ENCODE results near the gene ARHGEF11.

Gene ARHGEF11

GRCh38 chr1:156998840-156999500, 46.6 kb downstream of the ARHGEF11 start:
- DNase-seq, result no peak

DNA sequence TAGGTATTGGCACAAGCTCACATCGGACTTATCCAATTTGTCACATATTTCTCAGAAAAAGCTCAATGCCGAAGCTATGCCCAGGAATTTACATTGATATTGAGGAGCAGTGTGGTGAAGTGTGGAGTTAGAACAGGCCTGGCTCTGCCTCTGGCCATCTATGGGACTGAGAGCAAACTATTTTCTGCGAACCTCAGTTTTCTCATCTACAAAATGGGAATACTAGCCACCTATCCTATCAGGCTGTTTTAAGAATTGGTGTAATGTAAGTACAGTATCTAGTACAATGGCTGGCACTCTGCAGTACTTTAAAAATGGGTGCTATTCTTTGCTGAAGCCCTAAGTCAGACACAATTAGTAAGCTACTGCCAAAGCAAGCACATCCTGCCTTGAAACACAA, 47.2 kb downstream of the ARHGEF11 start:
- no peak for DNase-seq

- DNase-seq, result no peak
Measured at GRCh38 chr1:156995412-156995811, 50.1 kb downstream of the ARHGEF11 start.

DNA sequence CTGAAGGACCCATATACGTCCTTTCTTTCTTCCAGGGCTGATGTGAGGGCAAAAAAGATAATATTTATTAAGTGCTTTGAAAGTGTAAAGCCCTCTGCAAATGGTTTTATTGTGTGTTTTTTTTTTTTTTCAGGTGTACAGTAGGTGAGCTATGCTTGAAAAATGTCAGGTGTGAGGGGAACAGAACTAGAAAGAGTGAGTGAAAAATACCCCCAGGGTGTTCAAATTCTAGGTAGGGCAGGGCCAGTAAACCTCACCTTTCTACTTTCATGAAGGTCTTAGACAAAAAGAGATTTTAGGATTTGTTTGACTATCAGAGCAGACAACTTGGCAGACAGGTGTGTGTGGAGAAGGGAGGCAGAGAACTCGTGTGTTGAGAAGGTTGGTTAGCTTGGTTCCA, 51.3 kb downstream of the ARHGEF11 start:
- DNase-seq, result no peak

DNA sequence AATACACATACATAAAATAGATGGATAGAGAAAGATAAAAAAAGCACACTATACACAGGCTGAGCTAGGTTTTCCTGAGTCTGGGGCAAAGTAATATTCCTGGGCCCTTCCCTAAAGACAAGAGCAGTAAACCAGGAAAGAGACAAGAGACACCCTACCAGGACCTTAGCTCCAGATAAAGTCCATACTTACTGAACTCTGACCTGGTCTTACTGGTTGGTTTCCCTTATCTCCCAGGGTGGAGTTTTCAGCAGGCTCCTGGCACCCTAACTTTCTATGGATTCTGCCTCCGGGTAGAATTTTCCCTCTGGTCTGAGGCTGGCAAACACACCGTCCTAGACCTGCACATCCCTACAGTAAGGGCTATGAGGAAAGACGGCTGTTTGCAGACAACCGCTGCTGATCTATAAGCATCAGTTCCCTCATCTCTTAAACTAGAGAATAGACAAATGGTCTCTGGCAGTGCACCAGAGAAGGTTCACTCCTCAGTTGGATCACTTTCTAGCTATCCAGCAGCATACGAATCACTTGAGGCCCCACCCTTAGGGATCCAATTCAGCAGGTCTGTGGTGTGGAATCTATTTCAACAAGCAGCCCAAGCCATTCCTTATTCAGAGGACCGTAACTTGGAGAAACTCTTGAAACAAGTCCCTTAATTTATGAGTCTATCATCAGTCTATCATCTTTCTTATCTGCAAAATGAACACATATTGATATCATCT, 52.0 kb downstream of the ARHGEF11 start:
- no peak for DNase-seq

- DNase-seq, result no peak
Measured at GRCh38 chr1:156992215-156992614, 53.3 kb downstream of the ARHGEF11 start.

- no peak for DNase-seq
Measured at GRCh38 chr1:156987715-156988114, 57.8 kb downstream of the ARHGEF11 start.

GRCh38 chr1:156980551-156980950, 65.0 kb downstream of the ARHGEF11 start:
- DNase-seq, result no peak

DNA sequence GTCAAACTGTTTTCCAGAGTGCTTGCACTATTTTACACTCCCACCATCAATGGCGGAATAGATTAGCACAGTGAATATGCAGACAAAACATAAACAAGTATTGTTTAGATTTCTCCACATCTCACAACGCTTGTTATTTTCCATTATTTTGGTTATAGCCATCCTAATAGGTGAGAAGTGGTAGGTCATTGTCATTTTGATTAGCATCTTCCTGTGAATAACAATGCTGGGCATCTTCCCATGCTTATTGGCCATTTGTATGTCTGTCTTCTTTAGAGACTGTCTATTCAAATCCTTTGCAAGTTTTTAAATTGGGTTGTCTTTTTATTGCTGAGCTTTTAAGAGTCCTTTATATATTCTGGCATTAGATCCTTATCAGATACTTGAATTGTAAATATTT, 70.5 kb downstream of the ARHGEF11 start:
- no peak for DNase-seq

- DNase-seq, result no peak
Measured at GRCh38 chr1:156973417-156973816, 72.1 kb downstream of the ARHGEF11 start.

DNA sequence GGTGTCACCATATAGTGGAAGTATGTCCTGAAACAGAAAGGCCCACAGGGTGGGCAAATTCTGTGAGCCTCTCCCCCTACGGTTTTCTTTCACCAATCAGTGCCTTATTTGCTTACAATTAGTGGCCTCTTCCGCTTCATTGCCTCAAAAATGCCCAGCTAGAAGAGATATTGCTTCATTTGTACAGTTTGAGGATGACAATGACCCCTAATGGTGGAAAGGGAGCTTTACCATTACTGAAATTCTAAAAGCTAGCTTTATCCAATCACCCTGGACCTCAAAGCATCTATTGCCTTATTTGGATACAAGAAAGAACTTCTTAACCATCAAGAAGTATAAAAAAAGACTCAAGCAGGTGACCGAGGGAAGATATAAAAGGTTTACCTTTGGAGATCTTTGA, 75.5 kb downstream of the ARHGEF11 start:
- DNase-seq, result no peak

DNA sequence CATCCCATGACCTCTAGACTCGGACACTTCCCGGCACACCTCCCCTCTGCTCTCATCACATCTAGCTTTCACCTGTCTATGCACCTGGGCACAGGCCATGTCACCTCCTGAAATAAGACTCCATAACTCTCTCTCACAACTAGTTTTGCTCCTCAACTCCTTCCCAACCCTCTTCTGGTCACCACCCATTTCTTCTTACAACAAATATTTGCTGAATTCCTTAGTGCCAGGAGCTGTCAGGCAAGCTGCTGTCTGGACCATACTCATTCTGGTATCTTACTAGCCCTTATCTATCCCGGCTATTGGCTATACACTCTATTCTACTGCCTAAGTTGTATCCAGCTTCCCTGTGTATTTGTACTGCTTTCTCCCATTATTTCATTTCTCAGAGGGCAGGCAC, 76.0 kb downstream of the ARHGEF11 start:
- no peak for DNase-seq

- DNase-seq, result no peak
Measured at GRCh38 chr1:156964441-156964840, 81.1 kb downstream of the ARHGEF11 start.

GRCh38 chr1:156963621-156964020, 81.9 kb downstream of the ARHGEF11 start:
- peak in 1 of 2 donors; percentile 28 for DNase-seq

- DNase-seq, result no peak
Measured at GRCh38 chr1:156961709-156962108, 83.8 kb downstream of the ARHGEF11 start.

- no peak for DNase-seq
Measured at GRCh38 chr1:156959925-156960324, 85.6 kb downstream of the ARHGEF11 start.

DNA sequence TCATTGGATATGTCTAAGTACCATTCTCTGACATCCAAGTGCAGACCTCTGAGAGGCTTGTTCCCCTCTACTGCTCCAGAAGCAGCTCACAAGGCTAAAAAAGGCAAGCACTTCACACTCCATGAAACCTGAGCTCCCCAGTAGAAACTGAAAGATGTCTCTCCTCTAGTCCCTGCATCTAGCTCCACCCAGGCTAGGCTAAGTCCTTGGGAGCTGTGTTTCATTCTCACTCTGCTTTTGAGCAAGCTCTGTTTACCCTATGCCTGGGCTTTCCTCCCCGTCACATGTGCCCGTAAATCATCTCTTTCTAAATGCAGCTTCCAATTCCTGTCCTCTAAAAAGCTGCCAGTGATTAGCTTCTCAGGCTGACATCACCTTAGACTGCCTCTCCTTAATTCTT, 86.1 kb downstream of the ARHGEF11 start:
- DNase-seq, result no peak

DNA sequence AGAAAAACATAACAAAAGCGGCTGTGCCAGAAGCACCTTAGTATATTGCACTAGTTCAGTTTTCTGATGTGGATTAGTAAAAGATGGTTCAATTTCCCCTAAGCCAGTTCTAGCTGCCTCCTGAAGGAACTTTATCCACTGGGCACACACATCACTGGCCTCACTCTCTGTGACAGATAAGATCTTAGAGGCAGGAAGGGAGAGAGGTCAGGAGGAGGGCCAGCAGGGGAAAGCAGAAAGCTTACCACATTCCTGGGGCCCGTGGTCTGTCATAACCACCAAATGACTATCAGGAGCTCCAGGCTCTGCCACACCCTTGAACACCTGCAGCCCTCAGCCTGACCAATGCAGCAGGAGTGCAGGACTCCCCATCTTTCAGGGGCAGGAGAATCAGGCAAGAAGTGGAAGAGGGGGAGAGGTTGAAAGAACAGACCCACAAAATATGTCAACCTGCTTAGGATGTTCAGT, 87.3 kb downstream of the ARHGEF11 start:
- DNase-seq, result no peak

DNA sequence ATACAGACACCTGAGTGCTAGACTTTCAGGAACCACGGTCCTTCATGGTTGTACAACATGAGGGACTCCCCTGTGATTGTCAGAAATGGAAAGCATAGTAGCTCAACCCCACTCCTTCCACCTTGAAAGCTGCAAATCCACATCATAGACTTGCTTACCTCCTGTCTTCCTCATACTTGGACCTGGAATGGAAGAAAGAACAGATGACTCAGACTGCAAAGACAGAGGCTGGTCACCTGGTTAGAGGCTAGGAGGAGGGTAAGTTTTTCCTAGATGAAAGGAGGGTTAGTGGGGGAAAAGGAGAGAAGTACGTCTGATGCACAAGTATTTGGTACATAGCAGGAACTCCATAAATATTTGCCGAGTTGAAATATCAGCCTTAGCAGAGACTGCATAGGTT, 87.9 kb downstream of the ARHGEF11 start:
- DNase-seq, result no peak

DNA sequence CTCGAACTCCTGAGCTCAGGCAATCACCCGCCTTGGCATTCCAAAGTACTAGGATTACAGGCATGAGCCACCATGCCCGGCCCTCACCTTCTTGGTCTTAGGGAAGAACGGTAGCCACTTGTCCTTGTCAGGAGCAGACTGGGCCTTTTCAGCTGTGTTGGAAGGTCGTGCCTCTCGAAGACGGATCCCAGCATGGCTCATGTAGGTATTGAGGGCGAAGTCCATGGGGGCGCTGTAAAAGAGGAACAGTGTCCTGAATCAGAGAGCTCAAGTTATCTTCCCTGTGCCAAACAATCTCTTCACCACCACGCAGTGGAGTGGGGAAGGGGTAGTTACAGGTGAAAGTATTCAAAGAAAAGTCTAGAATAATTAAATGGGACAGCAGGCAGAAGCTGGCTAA, 89.2 kb downstream of the ARHGEF11 start:
- DNase-seq, result no peak

- no peak for DNase-seq
Measured at GRCh38 chr1:156953571-156953970, 92.0 kb downstream of the ARHGEF11 start.

DNA sequence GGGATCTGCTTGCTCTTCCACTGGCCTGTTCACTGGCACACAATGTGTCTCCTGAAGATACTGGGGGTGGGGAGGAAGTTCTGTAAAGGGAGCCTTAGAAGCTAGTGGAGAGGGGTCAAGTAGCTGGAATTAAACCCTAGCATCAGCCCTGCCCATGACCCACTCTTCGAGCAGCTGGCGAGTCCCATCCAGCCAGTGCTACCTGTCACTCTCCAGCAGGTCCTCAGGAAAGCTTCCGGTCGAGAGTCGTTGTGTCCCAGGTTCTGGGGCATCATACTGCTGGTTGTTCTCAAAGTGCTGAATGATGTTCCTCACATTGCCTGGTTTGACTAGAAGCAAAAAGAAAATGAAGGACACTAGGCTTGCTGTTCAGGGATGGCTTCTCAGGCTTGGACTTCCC, 94.2 kb downstream of the ARHGEF11 start:
- DNase-seq, result no peak

- no peak for DNase-seq
Measured at GRCh38 chr1:156949127-156949526, 96.4 kb downstream of the ARHGEF11 start.

- no peak for DNase-seq
Measured at GRCh38 chr1:156948708-156949107, 96.8 kb downstream of the ARHGEF11 start.
